HepG2 (cell line): ENCODE measurements around the gene UBR3. TPM values are rescaled to one million over a fixed set of nuclear protein-coding genes. Genes with fewer than 3 reads are reported as not detected.
A peak's percentile ranks its signal among the peaks of the same experiment; 100 is the strongest.

Experiments
- ARNT2 ChIP-seq: sonication (generic); formaldehyde crosslinking; IDR thresholded peaks from 2 replicates; pipeline ENCODE4 v1.8.0; 2022; ENCODE audit warnings: mild to moderate bottlenecking, low read depth, missing genetic modification reagents, moderate library complexity
- CENPX ChIP-seq: sonication (generic); formaldehyde crosslinking; IDR thresholded peaks from 2 replicates; pipeline ENCODE4 v1.9.0; 2021; ENCODE audit warnings: mild to moderate bottlenecking, missing genetic modification reagents, moderate library complexity
- DR1 ChIP-seq: sonication (generic); formaldehyde crosslinking; IDR thresholded peaks from 2 replicates; pipeline ENCODE4 v1.8.0; 2021; ENCODE audit warnings: mild to moderate bottlenecking, missing genetic modification reagents, inconsistent platforms
- FOXA1 ChIP-seq, 2 experiments: fragments of 450-650 bp in 1 of 2; sonication (generic) in 1 of 2; formaldehyde crosslinking in 1 of 2; IDR thresholded peaks; 2 replicates each; pipeline versions ENCODE4 v1.4.0 to v1.6.1; 2016 to 2020; ENCODE audit warnings: missing genetic modification reagents in 1 of 2
- FOXK1 ChIP-seq: sonication (generic); formaldehyde crosslinking; IDR thresholded peaks from 2 replicates; pipeline ENCODE4 v1.4.0; 2020; ENCODE audit warnings: low read depth, missing genetic modification reagents, borderline replicate concordance
- HDAC6 ChIP-seq: fragments of 200-600 bp; sonication (generic); IDR thresholded peaks from 2 replicates; pipeline ENCODE4 v1.7.0; 2017; ENCODE audit warnings: mild to moderate bottlenecking, antibody characterized with exemption, low read length, low read depth
- MAF1 ChIP-seq: sonication (generic); formaldehyde crosslinking; IDR thresholded peaks from 2 replicates; pipeline ENCODE4 v1.5.0; 2020; ENCODE audit warnings: missing genetic modification reagents, borderline replicate concordance
- NR2F1 ChIP-seq, 2 experiments: fragments of 450-650 bp in 1 of 2; formaldehyde crosslinking in 1 of 2; IDR thresholded peaks; 2 replicates each; pipeline versions ENCODE4 v1.5.0 to v1.6.1; 2016 to 2020; ENCODE audit warnings: mild to moderate bottlenecking in 1 of 2, missing compliant biosample characterization in 1 of 2, missing genetic modification reagents in 1 of 2, moderate library complexity in 1 of 2
- SP2 ChIP-seq: sonication (generic); formaldehyde crosslinking; IDR thresholded peaks from 2 replicates; pipeline ENCODE4 v1.5.1; 2020; ENCODE audit warnings: mild to moderate bottlenecking, missing genetic modification reagents
- TEAD2 ChIP-seq: sonication (generic); formaldehyde crosslinking; IDR thresholded peaks from 2 replicates; pipeline ENCODE4 v1.9.0; 2021; ENCODE audit warnings: missing genetic modification reagents
- ZNF343 ChIP-seq: sonication (generic); formaldehyde crosslinking; IDR thresholded peaks from 2 replicates; pipeline ENCODE4 v1.4.0; 2020; ENCODE audit warnings: mild to moderate bottlenecking, missing genetic modification reagents
- ZNF460 ChIP-seq: sonication (generic); formaldehyde crosslinking; IDR thresholded peaks from 2 replicates; pipeline ENCODE4 v1.5.1; 2020; ENCODE audit warnings: missing genetic modification reagents, mild to moderate bottlenecking, borderline replicate concordance
- ZNF605 ChIP-seq: sonication (generic); formaldehyde crosslinking; IDR thresholded peaks from 2 replicates; pipeline ENCODE4 v1.8.0; 2022; ENCODE audit warnings: mild to moderate bottlenecking, missing genetic modification reagents
- ZNF788 ChIP-seq: sonication (generic); formaldehyde crosslinking; IDR thresholded peaks from 2 replicates; pipeline ENCODE4 v1.5.0; 2020; ENCODE audit warnings: mild to moderate bottlenecking, missing genetic modification reagents, borderline replicate concordance
- ZNF879 ChIP-seq: sonication (generic); formaldehyde crosslinking; IDR thresholded peaks from 2 replicates; pipeline ENCODE4 v1.8.1; 2023; ENCODE audit warnings: missing genetic modification reagents
- polyA plus RNA-seq, 8 experiments: library from polyadenylated mRNA; depleted of rRNA in 3 of 8; stranded (reverse) in 7 of 8; unstranded in 1 of 8; fragments of >200 nt; fragmentation: Illumina TruSeq in 4 of 8; extraction: Trizol in 4 of 8; gene quantifications; 2 replicates each; pipeline versions ENCODE4 v1.2.1 to v1.2.3, GENCODE V29; 2011 to 2016; ENCODE audit warnings: low read depth in 4 of 8, missing spikeins in 1 of 8, mixed read lengths in 1 of 8; ENCODE audit not compliant: insufficient read depth in 1 of 8
- total RNA-seq, 5 experiments: library from RNA; depleted of rRNA; stranded (reverse); fragments of >200 nt; fragmentation: Illumina TruSeq; extraction: Trizol; gene quantifications; 2 replicates each; pipeline ENCODE4 v1.2.3, GENCODE V29; 2016; ENCODE audit warnings: low read depth in 1 of 5
- TF ChIP-seq, protein P1 (sequence below): sonication (generic); formaldehyde crosslinking; IDR thresholded peaks from 2 replicates; pipeline ENCODE4 v1.9.0; 2021; ENCODE audit warnings: mild to moderate bottlenecking, missing genetic modification reagents
- TF ChIP-seq, protein P2 (sequence below): sonication (generic); formaldehyde crosslinking; IDR thresholded peaks from 2 replicates; pipeline ENCODE4 v1.5.1; 2020; ENCODE audit warnings: mild to moderate bottlenecking, moderate library complexity, missing genetic modification reagents
- TF ChIP-seq, protein P3 (sequence below): sonication (generic); formaldehyde crosslinking; IDR thresholded peaks from 2 replicates; pipeline ENCODE4 v1.4.0; 2020; ENCODE audit warnings: missing genetic modification reagents

UBR3 gene
- total and polyA plus RNA-seq, 2 of the 13 experiments (the other 11 are each of a cell fraction or from before 2014, with no cell fraction given), result 15.1 to 28.0 TPM

DNA sequence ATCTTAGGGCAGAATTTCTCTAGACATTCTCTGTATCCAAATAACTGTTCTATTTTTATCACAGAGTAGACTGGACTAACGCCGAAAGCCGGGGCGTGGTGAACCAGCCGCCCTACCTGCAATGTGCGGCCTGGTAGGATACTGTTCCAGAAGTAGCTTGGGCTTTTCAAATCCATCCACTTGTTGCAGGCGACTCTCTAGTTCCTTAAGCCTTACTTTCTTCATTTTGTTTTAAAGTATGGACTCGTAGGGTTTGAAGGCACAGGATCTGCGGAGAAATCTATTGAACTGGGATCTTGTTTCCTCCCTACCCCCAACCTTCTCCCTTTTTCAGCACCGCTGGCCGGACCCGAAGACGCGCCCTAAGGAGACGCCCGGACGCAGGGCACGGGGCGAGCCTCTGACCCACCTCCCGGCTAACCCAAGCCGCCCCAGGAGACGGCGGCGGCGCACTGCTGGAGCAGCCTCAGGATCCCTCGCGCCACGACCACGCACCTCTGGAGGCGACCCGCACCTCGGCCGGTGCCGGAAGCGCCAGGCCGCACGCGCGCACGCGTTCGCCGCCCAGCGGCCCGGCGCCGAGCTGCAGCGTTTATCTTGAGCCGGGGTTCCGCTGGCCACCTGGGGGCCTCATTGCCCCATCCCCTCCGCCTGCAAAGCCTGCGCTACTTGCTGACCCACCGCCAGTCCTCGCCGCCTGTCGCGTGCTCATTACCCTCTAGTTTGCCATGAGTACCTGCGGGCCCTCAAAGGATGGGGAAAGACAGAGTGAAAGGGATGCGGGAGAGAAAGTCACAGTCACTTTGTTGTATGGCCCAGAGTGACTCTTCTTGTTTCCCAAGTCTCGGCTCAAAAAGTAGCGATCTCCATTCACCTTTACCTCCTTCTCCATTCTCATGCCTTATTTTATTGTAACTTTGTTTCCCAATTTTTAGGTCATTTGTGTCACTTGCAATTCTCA lies 2.6 kb upstream of the UBR3 start, which contains the start of gene METTL5 (continued):
- TF ChIP-seq, protein P1, sequence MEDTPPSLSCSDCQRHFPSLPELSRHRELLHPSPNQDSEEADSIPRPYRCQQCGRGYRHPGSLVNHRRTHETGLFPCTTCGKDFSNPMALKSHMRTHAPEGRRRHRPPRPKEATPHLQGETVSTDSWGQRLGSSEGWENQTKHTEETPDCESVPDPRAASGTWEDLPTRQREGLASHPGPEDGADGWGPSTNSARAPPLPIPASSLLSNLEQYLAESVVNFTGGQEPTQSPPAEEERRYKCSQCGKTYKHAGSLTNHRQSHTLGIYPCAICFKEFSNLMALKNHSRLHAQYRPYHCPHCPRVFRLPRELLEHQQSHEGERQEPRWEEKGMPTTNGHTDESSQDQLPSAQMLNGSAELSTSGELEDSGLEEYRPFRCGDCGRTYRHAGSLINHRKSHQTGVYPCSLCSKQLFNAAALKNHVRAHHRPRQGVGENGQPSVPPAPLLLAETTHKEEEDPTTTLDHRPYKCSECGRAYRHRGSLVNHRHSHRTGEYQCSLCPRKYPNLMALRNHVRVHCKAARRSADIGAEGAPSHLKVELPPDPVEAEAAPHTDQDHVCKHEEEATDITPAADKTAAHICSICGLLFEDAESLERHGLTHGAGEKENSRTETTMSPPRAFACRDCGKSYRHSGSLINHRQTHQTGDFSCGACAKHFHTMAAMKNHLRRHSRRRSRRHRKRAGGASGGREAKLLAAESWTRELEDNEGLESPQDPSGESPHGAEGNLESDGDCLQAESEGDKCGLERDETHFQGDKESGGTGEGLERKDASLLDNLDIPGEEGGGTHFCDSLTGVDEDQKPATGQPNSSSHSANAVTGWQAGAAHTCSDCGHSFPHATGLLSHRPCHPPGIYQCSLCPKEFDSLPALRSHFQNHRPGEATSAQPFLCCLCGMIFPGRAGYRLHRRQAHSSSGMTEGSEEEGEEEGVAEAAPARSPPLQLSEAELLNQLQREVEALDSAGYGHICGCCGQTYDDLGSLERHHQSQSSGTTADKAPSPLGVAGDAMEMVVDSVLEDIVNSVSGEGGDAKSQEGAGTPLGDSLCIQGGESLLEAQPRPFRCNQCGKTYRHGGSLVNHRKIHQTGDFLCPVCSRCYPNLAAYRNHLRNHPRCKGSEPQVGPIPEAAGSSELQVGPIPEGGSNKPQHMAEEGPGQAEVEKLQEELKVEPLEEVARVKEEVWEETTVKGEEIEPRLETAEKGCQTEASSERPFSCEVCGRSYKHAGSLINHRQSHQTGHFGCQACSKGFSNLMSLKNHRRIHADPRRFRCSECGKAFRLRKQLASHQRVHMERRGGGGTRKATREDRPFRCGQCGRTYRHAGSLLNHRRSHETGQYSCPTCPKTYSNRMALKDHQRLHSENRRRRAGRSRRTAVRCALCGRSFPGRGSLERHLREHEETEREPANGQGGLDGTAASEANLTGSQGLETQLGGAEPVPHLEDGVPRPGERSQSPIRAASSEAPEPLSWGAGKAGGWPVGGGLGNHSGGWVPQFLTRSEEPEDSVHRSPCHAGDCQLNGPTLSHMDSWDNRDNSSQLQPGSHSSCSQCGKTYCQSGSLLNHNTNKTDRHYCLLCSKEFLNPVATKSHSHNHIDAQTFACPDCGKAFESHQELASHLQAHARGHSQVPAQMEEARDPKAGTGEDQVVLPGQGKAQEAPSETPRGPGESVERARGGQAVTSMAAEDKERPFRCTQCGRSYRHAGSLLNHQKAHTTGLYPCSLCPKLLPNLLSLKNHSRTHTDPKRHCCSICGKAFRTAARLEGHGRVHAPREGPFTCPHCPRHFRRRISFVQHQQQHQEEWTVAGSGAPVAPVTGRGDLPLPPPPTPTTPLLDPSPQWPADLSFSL (CRISPR knock-in tag), result no peak
- TF ChIP-seq, protein P2, sequence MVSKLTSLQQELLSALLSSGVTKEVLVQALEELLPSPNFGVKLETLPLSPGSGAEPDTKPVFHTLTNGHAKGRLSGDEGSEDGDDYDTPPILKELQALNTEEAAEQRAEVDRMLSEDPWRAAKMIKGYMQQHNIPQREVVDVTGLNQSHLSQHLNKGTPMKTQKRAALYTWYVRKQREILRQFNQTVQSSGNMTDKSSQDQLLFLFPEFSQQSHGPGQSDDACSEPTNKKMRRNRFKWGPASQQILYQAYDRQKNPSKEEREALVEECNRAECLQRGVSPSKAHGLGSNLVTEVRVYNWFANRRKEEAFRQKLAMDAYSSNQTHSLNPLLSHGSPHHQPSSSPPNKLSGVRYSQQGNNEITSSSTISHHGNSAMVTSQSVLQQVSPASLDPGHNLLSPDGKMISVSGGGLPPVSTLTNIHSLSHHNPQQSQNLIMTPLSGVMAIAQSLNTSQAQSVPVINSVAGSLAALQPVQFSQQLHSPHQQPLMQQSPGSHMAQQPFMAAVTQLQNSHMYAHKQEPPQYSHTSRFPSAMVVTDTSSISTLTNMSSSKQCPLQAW (CRISPR knock-in tag), result no peak; the same call in none of the 2 replicates
- TF ChIP-seq ZNF605 (CRISPR knock-in tag) (peak; percentile 75; the same call in 1 of the 2 replicates), ZNF879 (CRISPR knock-in tag) (no peak), SP2 (CRISPR knock-in tag) (peak; percentile 61; the same call in 1 of the 2 replicates), TEAD2 (0 out of 2 replicates have a peak, but pooled peaks have one; percentile 72), ZNF343 (CRISPR knock-in tag) (peak; percentile 92), ZNF788 (peak; percentile 90; the same call in 1 of the 2 replicates), CENPX (CRISPR knock-in tag) (no peak), NR2F1 (CRISPR knock-in tag; IDR thresholded peaks at IDR 0.05) (no peak), ZNF460 (no peak), FOXK1 (CRISPR knock-in tag) (0 out of 2 replicates have a peak, but pooled peaks have one; percentile 11), DR1 (CRISPR knock-in tag) (peak; percentile 54; the same call in 1 of the 2 replicates), HDAC6 (no peak), ARNT2 (CRISPR knock-in tag) (peak; percentile 98), MAF1 (CRISPR knock-in tag) (peak; percentile 95), FOXA1 (IDR thresholded peaks at IDR 0.05) (no peak), FOXA1 (CRISPR knock-in tag; IDR thresholded peaks at IDR 0.05) (peak; percentile 46)
- TF ChIP-seq, protein P3, sequence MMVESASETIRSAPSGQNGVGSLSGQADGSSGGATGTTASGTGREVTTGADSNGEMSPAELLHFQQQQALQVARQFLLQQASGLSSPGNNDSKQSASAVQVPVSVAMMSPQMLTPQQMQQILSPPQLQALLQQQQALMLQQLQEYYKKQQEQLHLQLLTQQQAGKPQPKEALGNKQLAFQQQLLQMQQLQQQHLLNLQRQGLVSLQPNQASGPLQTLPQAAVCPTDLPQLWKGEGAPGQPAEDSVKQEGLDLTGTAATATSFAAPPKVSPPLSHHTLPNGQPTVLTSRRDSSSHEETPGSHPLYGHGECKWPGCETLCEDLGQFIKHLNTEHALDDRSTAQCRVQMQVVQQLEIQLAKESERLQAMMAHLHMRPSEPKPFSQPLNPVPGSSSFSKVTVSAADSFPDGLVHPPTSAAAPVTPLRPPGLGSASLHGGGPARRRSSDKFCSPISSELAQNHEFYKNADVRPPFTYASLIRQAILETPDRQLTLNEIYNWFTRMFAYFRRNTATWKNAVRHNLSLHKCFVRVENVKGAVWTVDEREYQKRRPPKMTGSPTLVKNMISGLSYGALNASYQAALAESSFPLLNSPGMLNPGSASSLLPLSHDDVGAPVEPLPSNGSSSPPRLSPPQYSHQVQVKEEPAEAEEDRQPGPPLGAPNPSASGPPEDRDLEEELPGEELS (CRISPR knock-in tag), result peak; percentile 58; the same call in 1 of the 2 replicates
